CD14-positive monocyte (primary cell): Measurements from ENCODE around the gene HCCS. TPM values are rescaled to one million over a fixed set of nuclear protein-coding genes. Genes with fewer than 3 reads are reported as not detected.

Experiments
- DNase-seq, 3 donors: peaks; one replicate each; pipeline ENCODE4 v3.0.0-alpha.2; 2011 to 2022
- H2AFZ ChIP-seq: 2 replicates; pipeline ENCODE4 v1.6.0; 2012; ENCODE audit warnings: mild to moderate bottlenecking, low read depth, low read length, inconsistent platforms; ENCODE audit not compliant: insufficient read depth, poor library complexity, severe bottlenecking
- H3K27ac ChIP-seq, 2 donors: 1 replicate in 1 of 2; 2 replicates in 1 of 2; pipeline ENCODE4 v1.5.1; 2012 to 2013; ENCODE audit warnings: low read length in 2 of 2, control low read depth in 1 of 2, inconsistent platforms in 1 of 2, low read depth in 1 of 2, mild to moderate bottlenecking in 1 of 2
- H3K27me3 ChIP-seq, 2 donors: one replicate each; pipeline versions ENCODE4 v1.6.0 to v1.6.1; 2011 to 2013; ENCODE audit warnings: low read length in 2 of 2; ENCODE audit not compliant: control insufficient read depth in 2 of 2, insufficient read depth in 2 of 2
- H3K36me3 ChIP-seq, 2 donors: replicated peaks in 1 of 2; 1 replicate in 1 of 2; 2 replicates in 1 of 2; pipeline versions ENCODE4 v1.5.1 to v1.6.1; 2012 to 2013; ENCODE audit warnings: low read length in 2 of 2, control low read depth in 1 of 2, inconsistent platforms in 1 of 2, mild to moderate bottlenecking in 1 of 2; ENCODE audit not compliant: insufficient read depth in 2 of 2, control insufficient read depth in 1 of 2
- H3K4me1 ChIP-seq, 2 donors: 1 replicate in 1 of 2; 2 replicates in 1 of 2; pipeline versions ENCODE4 v1.5.1 to v1.6.1; 2012 to 2013; ENCODE audit warnings: low read length in 2 of 2, control low read depth in 1 of 2, inconsistent platforms in 1 of 2, mild to moderate bottlenecking in 1 of 2, moderate library complexity in 1 of 2; ENCODE audit not compliant: insufficient read depth in 2 of 2, control insufficient read depth in 1 of 2
- H3K4me2 ChIP-seq: replicated peaks from 2 replicates; pipeline ENCODE3; 2012; ENCODE audit warnings: low read length, moderate library complexity, mild to moderate bottlenecking; ENCODE audit not compliant: poor library complexity, severe bottlenecking; ENCODE audit errors: extremely low read depth
- H3K4me3 ChIP-seq, 3 experiments: fragments of 200-600 bp in 1 of 3; sonication (generic) in 1 of 3; replicated peaks in 1 of 3; 1 replicate in 2 of 3; 2 replicates in 1 of 3; pipeline ENCODE4 v1.5.1; 2011 to 2013; ENCODE audit warnings: low read length in 3 of 3, mild to moderate bottlenecking in 3 of 3, control low read depth in 2 of 3, low read depth in 2 of 3, inconsistent platforms in 1 of 3, moderate library complexity in 1 of 3
- H3K79me2 ChIP-seq: 2 replicates; pipeline ENCODE4 v1.6.0; 2012; ENCODE audit warnings: mild to moderate bottlenecking, control low read depth, inconsistent platforms, low read length, moderate library complexity; ENCODE audit not compliant: insufficient read depth
- H3K9ac ChIP-seq: 2 replicates; pipeline ENCODE4 v1.6.0; 2017; ENCODE audit warnings: low read length, mild to moderate bottlenecking; ENCODE audit not compliant: insufficient read depth, poor library complexity, severe bottlenecking
- H3K9me3 ChIP-seq, 2 donors: replicated peaks in 1 of 2; 1 replicate in 1 of 2; 2 replicates in 1 of 2; pipeline versions ENCODE4 v1.5.1 to v1.6.1; 2012 to 2013; ENCODE audit warnings: low read length in 2 of 2, control low read depth in 1 of 2; ENCODE audit not compliant: control insufficient read depth in 1 of 2, insufficient read depth in 1 of 2
- H4K20me1 ChIP-seq: 2 replicates; pipeline ENCODE4 v1.6.0; 2012; ENCODE audit warnings: mild to moderate bottlenecking, low read length, control low read depth, moderate library complexity; ENCODE audit not compliant: insufficient read depth
- H3K27ac Mint-ChIP-seq, 7 donors: one replicate each; pipeline ENCODE4 v1.8.0; 2020; ENCODE audit warnings: mild to moderate bottlenecking in 7 of 7, mixed read lengths in 7 of 7, moderate library complexity in 6 of 7, inconsistent platforms in 2 of 7
- H3K27me3 Mint-ChIP-seq, 3 donors: one replicate each; pipeline ENCODE4 v1.8.0; 2021 to 2022; ENCODE audit warnings: low read depth in 3 of 3, mild to moderate bottlenecking in 3 of 3, mixed read lengths in 3 of 3, moderate library complexity in 3 of 3, inconsistent platforms in 1 of 3
- H3K36me3 Mint-ChIP-seq, 2 donors: one replicate each; pipeline ENCODE4 v1.8.0; 2020; ENCODE audit warnings: mixed read lengths in 2 of 2, inconsistent platforms in 1 of 2, mild to moderate bottlenecking in 1 of 2
- H3K4me1 Mint-ChIP-seq: one replicate; pipeline ENCODE4 v1.8.0; 2020; ENCODE audit warnings: mild to moderate bottlenecking, mixed read lengths
- H3K4me3 Mint-ChIP-seq, 2 donors: one replicate each; pipeline ENCODE4 v1.8.0; 2020; ENCODE audit warnings: mild to moderate bottlenecking in 2 of 2, mixed read lengths in 2 of 2, moderate library complexity in 1 of 2
- H3K9me3 Mint-ChIP-seq, 7 donors: one replicate each; pipeline ENCODE4 v1.8.0; 2020 to 2022; ENCODE audit warnings: mixed read lengths in 7 of 7, mild to moderate bottlenecking in 6 of 7, moderate library complexity in 6 of 7, inconsistent platforms in 2 of 7
- CTCF ChIP-seq: fragments of 200-600 bp; IDR thresholded peaks from one replicate; pipeline ENCODE4 v1.8.0; 2022; ENCODE audit warnings: antibody characterized with exemption, mild to moderate bottlenecking
- WGBS: methylation state at CpG from one replicate; pipeline ENCODE4 v1.1.5; 2013; ENCODE audit warnings: missing lambda C conversion rate; ENCODE audit not compliant: insufficient coverage; 5-methylcytosine and 5-hydroxymethylcytosine counted together
- intact Hi-C, 2 donors: fragments of 100-400 bp; cut with micrococcal nuclease; formaldehyde crosslinking; loops; one replicate each; pipeline versions ENCODE4 v1.15.0 to v1.15.1; 2023
- polyA minus RNA-seq: library from RNA; depleted of rRNA, polyadenylated mRNA; stranded (reverse); fragments of >200 nt; gene quantifications from 2 replicates; pipeline ENCODE4 v1.2.3, GENCODE V29; 2012
- polyA plus RNA-seq, 3 donors: library from polyadenylated mRNA; depleted of rRNA in 1 of 3; unstranded in 2 of 3; stranded (reverse) in 1 of 3; fragments of 300-500 nt in 2 of 3; fragments of >200 nt in 1 of 3; fragmentation: Illumina TruSeq in 2 of 3; gene quantifications; 1 replicate in 2 of 3; 2 replicates in 1 of 3; pipeline ENCODE4 v1.2.3, GENCODE V29; 2012 to 2021
- total RNA-seq, 12 experiments: library from RNA in 1 of 12; stranded (reverse) in 1 of 12; fragments of 120-200 nt in 1 of 12; gene quantifications; one replicate each; pipeline ENCODE4 v1.2.4 and lab custom pipeline; 2013 to 2026; ENCODE audit warnings: mixed read lengths in 6 of 12, inconsistent platforms in 1 of 12

The HCCS gene
- total RNA-seq (2013), result 21.0 TPM
- 10 to 100 TPM; 15.2 to 52.2 (median 38.9) TPM for polyA plus RNA-seq
- polyA minus RNA-seq, result 8.2 and 11.4 TPM in 2 replicates
- total RNA-seq (lab: John Stamatoyannopoulos, UW), result 26.3 to 54.3 (median 43.2) reads per million in 11 experiments

- Histone ChIP-seq H3K9me3 (no peaks in the 10 kb centered on the region), H4K20me1 (no peaks in the 10 kb centered on the region), H3K79me2 (peaks cover 30% of the 10 kb centered on the region), H3K36me3 (peaks cover 17 to 19% of the 10 kb centered on the region in 2 donors), H3K27ac (peak within 1 kb of the TSS; percentile 97 to 98), H3K4me3 (peak within 1 kb of the TSS; percentile 60 to 88 (median 71)), H3K27me3 (no peaks in the 10 kb centered on the region), H2AFZ (peak within 1 kb of the TSS; percentile 49), H3K4me2 (peak within 1 kb of the TSS; percentile 64), H3K4me1 (peaks cover 32 to 35% of the 10 kb centered on the region in 2 donors), H3K9ac (peak within 1 kb of the TSS; percentile 91)
- H3K36me3 Mint-ChIP-seq, result peaks cover 20 to 22% of the 10 kb centered on the region in 2 donors
- peak within 1 kb of the TSS; percentile 91 to 98 (median 96) for H3K27ac Mint-ChIP-seq
- intact Hi-C loops, result loop anchor here in 1 of 2 donors (10.0 kb wide), 1 partner anchor 916 kb away; no protein-coding TSS in a partner anchor
- TF ChIP-seq CTCF, result no peak
- H3K9me3 Mint-ChIP-seq, result peaks cover 0 to 7% (median 0%) of the 10 kb centered on the region in 7 donors
- peak within 1 kb of the TSS; percentile 84 to 91 for H3K4me3 Mint-ChIP-seq
- peaks cover 33% of the 10 kb centered on the region for H3K4me1 Mint-ChIP-seq
- peak; percentile 82 to 91 (median 86) for DNase-seq
- 0% methylated on average over 33 of the region's 58 CpGs for WGBS
- H3K27me3 Mint-ChIP-seq, result peaks cover 0 to 2% (median 0%) of the 10 kb centered on the region in 3 donors
Observed at GRCh38 chrX:11111037-11111851, at the start of gene HCCS. TSS of gene HCCS (plus strand) at chrX:11111332. CDS start at chrX:11112061, 729 bp downstream.

GRCh38 chrX:11064276-11064675 lies 46.9 kb upstream of the HCCS start:
- no peak for TF ChIP-seq CTCF
- intact Hi-C loops, result no loop called here
- Mint-ChIP-seq H3K36me3 (no peaks in the 10 kb centered on the region), H3K27me3 (peaks cover 0 to 2% (median 0%) of the 10 kb centered on the region in 3 donors), H3K4me1 (no peaks in the 10 kb centered on the region), H3K4me3 (no peak overlapping the region), H3K9me3 (peaks cover 0 to 5% (median 0%) of the 10 kb centered on the region in 7 donors), H3K27ac (no peak overlapping the region)
- no peak overlapping the region for H3K9ac ChIP-seq
- H4K20me1 ChIP-seq, result no peaks in the 10 kb centered on the region
- no peaks in the 10 kb centered on the region for H3K4me1 ChIP-seq
- no peaks in the 10 kb centered on the region for H3K9me3 ChIP-seq
- 96% methylated on average over 4 of the region's 5 CpGs for WGBS
- H3K27ac ChIP-seq, result no peak overlapping the region
- no peaks in the 10 kb centered on the region for H3K79me2 ChIP-seq
- no peak for DNase-seq
- H3K36me3 ChIP-seq, result no peaks in the 10 kb centered on the region
- H2AFZ ChIP-seq, result no peak overlapping the region
- no peak overlapping the region for H3K4me2 ChIP-seq
- no peak overlapping the region for H3K4me3 ChIP-seq
- H3K27me3 ChIP-seq, result no peaks in the 10 kb centered on the region
